H9 (cell line): ENCODE results near the gene CLEC16A. TPM values are rescaled to one million over a fixed set of nuclear protein-coding genes. Genes with fewer than 3 reads are reported as not detected.

Experiments
- DNase-seq: peaks from one replicate; pipeline ENCODE4 v3.0.0-alpha.2; 2017
- H2AFZ ChIP-seq: one replicate; pipeline ENCODE4 v1.6.1; 2013; ENCODE audit warnings: mild to moderate bottlenecking, low read length, control low read depth, moderate library complexity
- H2AK5ac ChIP-seq: 2 replicates; pipeline ENCODE4 v1.6.1; 2013; ENCODE audit warnings: low read length, control low read depth, mixed read lengths; ENCODE audit not compliant: insufficient read length
- H2BK120ac ChIP-seq: one replicate; pipeline ENCODE4 v1.6.1; 2013; ENCODE audit warnings: low read depth, mild to moderate bottlenecking, low read length, control low read depth, inconsistent platforms; ENCODE audit not compliant: poor library complexity, severe bottlenecking
- H2BK12ac ChIP-seq: 2 replicates; pipeline ENCODE4 v1.6.1; 2013; ENCODE audit warnings: low read length, control low read depth, mixed read lengths, low read depth; ENCODE audit not compliant: insufficient read length
- H2BK15ac ChIP-seq: 2 replicates; pipeline ENCODE4 v1.6.1; 2013; ENCODE audit warnings: low read depth, low read length, control low read depth
- H2BK20ac ChIP-seq: one replicate; pipeline ENCODE4 v1.6.1; 2013; ENCODE audit warnings: low read depth, mild to moderate bottlenecking, low read length, control low read depth, inconsistent platforms; ENCODE audit not compliant: poor library complexity, severe bottlenecking
- H2BK5ac ChIP-seq: 2 replicates; pipeline ENCODE4 v1.6.1; 2013; ENCODE audit warnings: low read length, control low read depth, mixed read lengths; ENCODE audit not compliant: insufficient read length
- H3K14ac ChIP-seq: 2 replicates; pipeline ENCODE4 v1.6.1; 2013; ENCODE audit warnings: low read length, control low read depth; ENCODE audit not compliant: insufficient read depth
- H3K18ac ChIP-seq: 2 replicates; pipeline ENCODE4 v1.6.1; 2013; ENCODE audit warnings: low read depth, mild to moderate bottlenecking, mixed read lengths, low read length, control low read depth; ENCODE audit not compliant: insufficient read length
- H3K23ac ChIP-seq: 2 replicates; pipeline ENCODE4 v1.6.1; 2013; ENCODE audit warnings: low read length, control low read depth, mixed read lengths, low read depth; ENCODE audit not compliant: insufficient read length
- H3K23me2 ChIP-seq: 2 replicates; pipeline ENCODE4 v1.6.1; 2013; ENCODE audit warnings: low read depth, mild to moderate bottlenecking, mixed read lengths, low read length, control low read depth; ENCODE audit not compliant: insufficient read length, poor library complexity, severe bottlenecking
- H3K27ac ChIP-seq: 2 replicates; pipeline ENCODE4 v1.5.1; 2013; ENCODE audit warnings: low read length, control low read depth, mixed read lengths, low read depth; ENCODE audit not compliant: insufficient read length
- H3K27me3 ChIP-seq: 2 replicates; pipeline ENCODE4 v1.6.1; 2013; ENCODE audit warnings: low read length, control low read depth, inconsistent platforms; ENCODE audit not compliant: insufficient read depth
- H3K4ac ChIP-seq: 2 replicates; pipeline ENCODE4 v1.6.1; 2013; ENCODE audit warnings: low read depth, mild to moderate bottlenecking, control low read depth, inconsistent platforms, low read length, moderate library complexity
- H3K4me1 ChIP-seq: 2 replicates; pipeline ENCODE4 v1.6.1; 2013; ENCODE audit warnings: low read length, control low read depth, inconsistent platforms; ENCODE audit not compliant: insufficient read depth
- H3K4me2 ChIP-seq: 2 replicates; pipeline ENCODE4 v1.6.1; 2013; ENCODE audit warnings: low read length, control low read depth, mixed read lengths; ENCODE audit not compliant: insufficient read length, insufficient read depth
- H3K56ac ChIP-seq: 2 replicates; pipeline ENCODE4 v1.6.1; 2013; ENCODE audit warnings: low read depth, mild to moderate bottlenecking, mixed read lengths, low read length, control low read depth; ENCODE audit not compliant: insufficient read length
- H3K79me1 ChIP-seq: 2 replicates; pipeline ENCODE4 v1.6.1; 2013; ENCODE audit warnings: low read depth, mild to moderate bottlenecking, moderate library complexity, low read length, control low read depth, inconsistent platforms; ENCODE audit not compliant: insufficient read depth, poor library complexity, severe bottlenecking
- H3K79me2 ChIP-seq: 2 replicates; pipeline ENCODE4 v1.6.1; 2013; ENCODE audit warnings: low read length, control low read depth, inconsistent platforms; ENCODE audit not compliant: insufficient read depth
- H3K9ac ChIP-seq: 2 replicates; pipeline ENCODE4 v1.6.1; 2013; ENCODE audit warnings: low read length, control low read depth, mixed read lengths; ENCODE audit not compliant: insufficient read length; ENCODE audit errors: extremely low read depth
- H3K9me3 ChIP-seq: one replicate; pipeline ENCODE4 v1.6.1; 2013; ENCODE audit warnings: low read depth, low read length, inconsistent platforms; ENCODE audit not compliant: control insufficient read depth
- H3T11ph ChIP-seq: one replicate; pipeline ENCODE4 v1.6.1; 2013; ENCODE audit warnings: mild to moderate bottlenecking, low read length, control low read depth, inconsistent platforms
- H4K20me1 ChIP-seq: one replicate; pipeline ENCODE4 v1.6.1; 2013; ENCODE audit not compliant: control insufficient read depth, insufficient read length, insufficient read depth
- H4K5ac ChIP-seq: 2 replicates; pipeline ENCODE4 v1.6.1; 2013; ENCODE audit warnings: low read depth, mild to moderate bottlenecking, mixed read lengths, low read length, control low read depth; ENCODE audit not compliant: insufficient read length
- H4K8ac ChIP-seq: replicated peaks from 2 replicates; pipeline ENCODE4 v1.6.1; 2013; ENCODE audit warnings: low read length, control low read depth, mixed read lengths, low read depth; ENCODE audit not compliant: insufficient read length
- H4K91ac ChIP-seq: 2 replicates; pipeline ENCODE4 v1.6.1; 2013; ENCODE audit warnings: low read depth, mild to moderate bottlenecking, moderate library complexity, mixed read lengths, low read length, control low read depth; ENCODE audit not compliant: insufficient read length
- H3K27ac Mint-ChIP-seq, 3 experiments: 2 replicates in 2 of 3; 3 replicates in 1 of 3; pipeline ENCODE4 v1.8.0; 2020 to 2021; ENCODE audit warnings: mixed read lengths in 3 of 3, mild to moderate bottlenecking in 1 of 3, moderate library complexity in 1 of 3
- H3K27me3 Mint-ChIP-seq: 2 replicates; pipeline ENCODE4 v1.8.0; 2021; ENCODE audit warnings: low read depth, mild to moderate bottlenecking, moderate library complexity, mixed read lengths
- H3K36me3 Mint-ChIP-seq, 3 experiments: 2 replicates in 2 of 3; 3 replicates in 1 of 3; pipeline ENCODE4 v1.8.0; 2020 to 2021; ENCODE audit warnings: low read depth in 3 of 3, mixed read lengths in 3 of 3; ENCODE audit not compliant: insufficient read depth in 1 of 3
- H3K4me1 Mint-ChIP-seq, 2 experiments: 2 replicates each; pipeline ENCODE4 v1.8.0; 2020; ENCODE audit warnings: mixed read lengths in 2 of 2
- H3K4me3 Mint-ChIP-seq, 2 experiments: 2 replicates in 1 of 2; 3 replicates in 1 of 2; pipeline ENCODE4 v1.8.0; 2020 to 2021; ENCODE audit warnings: mild to moderate bottlenecking in 2 of 2, mixed read lengths in 2 of 2, moderate library complexity in 1 of 2
- H3K9me3 Mint-ChIP-seq, 2 experiments: 2 replicates in 1 of 2; 3 replicates in 1 of 2; pipeline ENCODE4 v1.8.0; 2020; ENCODE audit warnings: mild to moderate bottlenecking in 2 of 2, mixed read lengths in 2 of 2, moderate library complexity in 1 of 2
- CTCF ChIP-seq: fragments of 200-600 bp; sonication (generic); conservative IDR thresholded peaks from 3 replicates; pipeline ENCODE4 v1.8.0; 2021; ENCODE audit warnings: antibody characterized with exemption, mild to moderate bottlenecking
- WGBS: extraction: QIAGEN DNeasy Blood & Tissue Kit; methylation state at CpG from one replicate; pipeline ENCODE4 v1.1.7; 2013; ENCODE audit warnings: missing lambda C conversion rate, low lambda C conversion rate, mixed read lengths; ENCODE audit not compliant: insufficient read length; ENCODE audit errors: extremely low coverage; 5-methylcytosine and 5-hydroxymethylcytosine counted together
- total RNA-seq: library from RNA; stranded (reverse); gene quantifications from 2 replicates; pipeline ENCODE4 v1.2.1, GENCODE V29; 2021

The CLEC16A gene
- total RNA-seq, 1 experiment from 2014 or later: 15.2 TPM

GRCh38 chr16:11114366-11115164, 170.2 kb downstream of the CLEC16A start:
- WGBS: no CpG with 5 or more reads among the region's 15 CpGs
- H3K4me1 Mint-ChIP-seq: peaks cover 11 to 12% of the 10 kb centered on the region in 2 experiments
- no peak overlapping the region for H2BK20ac ChIP-seq
- no peak overlapping the region for H3K18ac ChIP-seq
- H3K27ac ChIP-seq: no peak overlapping the region
- no peaks in the 10 kb centered on the region for H3K27me3 ChIP-seq
- H3K27ac Mint-ChIP-seq: peak overlapping the region in 2 of 3 experiments; percentile 4 to 53; a peak in 5 of 7 replicates
- no peak for TF ChIP-seq CTCF
- no peaks in the 10 kb centered on the region for H3K9me3 Mint-ChIP-seq
- no peak overlapping the region for H3K4me3 Mint-ChIP-seq
- no peak overlapping the region for H3K56ac ChIP-seq
- H3K4me2 ChIP-seq: no peak overlapping the region
- no peak overlapping the region for H3K23ac ChIP-seq
- H3K4me1 ChIP-seq: no peaks in the 10 kb centered on the region; the same call in 1 of the 2 replicates
- no peaks in the 10 kb centered on the region for H3K79me2 ChIP-seq
- no peak overlapping the region for H2AK5ac ChIP-seq
- no peak overlapping the region for H4K91ac ChIP-seq
- DNase-seq: no peak
- no peaks in the 10 kb centered on the region for H3K27me3 Mint-ChIP-seq
- H3K9me3 ChIP-seq: no peaks in the 10 kb centered on the region
- no peak overlapping the region for H2BK15ac ChIP-seq
- H3K9ac ChIP-seq: no peak overlapping the region
- H2BK120ac ChIP-seq: no peak overlapping the region
- H4K20me1 ChIP-seq: no peaks in the 10 kb centered on the region
- no peaks in the 10 kb centered on the region for H3K23me2 ChIP-seq
- H3K36me3 Mint-ChIP-seq: peaks cover 0 to 4% (median 0%) of the 10 kb centered on the region in 3 experiments; a peak in 1 of 7 replicates
- no peak overlapping the region for H2AFZ ChIP-seq
- H2BK12ac ChIP-seq: no peak overlapping the region
- no peaks in the 10 kb centered on the region for H3K79me1 ChIP-seq
- no peak overlapping the region for H3K4ac ChIP-seq
- no peak overlapping the region for H3T11ph ChIP-seq
- no peak overlapping the region for H4K8ac ChIP-seq
- H3K14ac ChIP-seq: no peak overlapping the region; the same call in 1 of the 2 replicates
- no peak overlapping the region for H2BK5ac ChIP-seq
- no peak overlapping the region for H4K5ac ChIP-seq
